ENCODE data around the gene FASTK. TPM values are rescaled to one million over a fixed set of nuclear protein-coding genes. Genes with fewer than 3 reads are reported as not detected.

FASTK gene
- total RNA-seq (2022; extraction: Qiagen RNA extraction; ENCODE audit: low read depth): 58.0 to 84.2 TPM (median 76.7 TPM) in 5 replicates

GRCh38 chr7:151080522-151081169, at the start of gene FASTK:
FASTK (minus strand) TSS chr7:151080809; CDS start chr7:151080766, 43 bp downstream.

GRCh38 chr7:151085691-151086620, 5.3 kb upstream of the FASTK start, which contains the start of gene AGAP3:
AGAP3 (plus strand) TSS chr7:151086475; CDS start chr7:151086742, 267 bp downstream.

GRCh38 chr7:151083071-151083823, 2.6 kb upstream of the FASTK start, which contains the start of gene TMUB1:
TMUB1 (minus strand) TSS chr7:151083493; CDS start chr7:151082563, 930 bp downstream.

GRCh38 chr7:151059367-151060112, 21.1 kb downstream of the FASTK start, which contains the start of gene SLC4A2:
SLC4A2 (plus strand) TSS chr7:151059589; CDS start chr7:151061988, 2,399 bp downstream.

GRCh38 chr7:151057506-151057988, 23.1 kb downstream of the FASTK start, which contains the start of gene CDK5:
CDK5 (minus strand) TSS chr7:151057897; CDS start chr7:151057848, 49 bp downstream.

GRCh38 chr7:151047976-151048815, 32.4 kb downstream of the FASTK start, which contains the start of gene ASIC3:
ASIC3 (plus strand) TSS chr7:151048531; CDS start chr7:151048886, 355 bp downstream.

GRCh38 chr7:151028131-151028947, 52.3 kb downstream of the FASTK start, which contains the start of gene ABCB8:
ABCB8 (plus strand) TSS chr7:151028450; CDS start chr7:151028516, 66 bp downstream.

Other genes with a start within 250 kb of the FASTK start
- gene AOC1, start 228.3 kb downstream of the FASTK start, total RNA-seq (2022; extraction: Qiagen RNA extraction; ENCODE audit: low read depth): not detected in 5 replicates
- gene KCNH2, start 102.5 kb downstream of the FASTK start, total RNA-seq (2022; extraction: Qiagen RNA extraction; ENCODE audit: low read depth): 0.40 to 0.52 TPM (median 0.47 TPM) in 5 replicates
- gene NOS3, start 89.8 kb downstream of the FASTK start, total RNA-seq (2022; extraction: Qiagen RNA extraction; ENCODE audit: low read depth): 0.18 to 0.47 TPM (median 0.34 TPM) in 5 replicates
- gene ATG9B, start 56.3 kb downstream of the FASTK start, total RNA-seq (2022; extraction: Qiagen RNA extraction; ENCODE audit: low read depth): 0.64 to 0.97 TPM (median 0.86 TPM) in 5 replicates
- gene ABCB8, start 52.4 kb downstream of the FASTK start, total RNA-seq (2022; extraction: Qiagen RNA extraction; ENCODE audit: low read depth): 38.3 to 53.5 TPM (median 45.1 TPM) in 5 replicates
- gene ASIC3, start 32.3 kb downstream of the FASTK start, total RNA-seq (2022; extraction: Qiagen RNA extraction; ENCODE audit: low read depth): 7.6 to 12.8 TPM (median 10.2 TPM) in 5 replicates
- 32.3 to 35.2 TPM (median 33.4 TPM) in 5 replicates for gene CDK5, start 22.9 kb downstream of the FASTK start, total RNA-seq (2022; extraction: Qiagen RNA extraction; ENCODE audit: low read depth)
- gene SLC4A2, start 21.2 kb downstream of the FASTK start, total RNA-seq (2022; extraction: Qiagen RNA extraction; ENCODE audit: low read depth): 195 to 312 TPM (median 291 TPM) in 5 replicates
- gene TMUB1, start 2.7 kb upstream of the FASTK start, total RNA-seq (2022; extraction: Qiagen RNA extraction; ENCODE audit: low read depth): 35.5 to 58.8 TPM (median 56.8 TPM) in 5 replicates
- gene AGAP3, start 5.7 kb upstream of the FASTK start, total RNA-seq (2022; extraction: Qiagen RNA extraction; ENCODE audit: low read depth): 54.6 to 71.6 TPM (median 67.0 TPM) in 5 replicates
- gene GBX1, start 86.9 kb upstream of the FASTK start, total RNA-seq (2022; extraction: Qiagen RNA extraction; ENCODE audit: low read depth): not detected in 5 replicates
- not detected in 5 replicates for gene ASB10, start 106.4 kb upstream of the FASTK start, total RNA-seq (2022; extraction: Qiagen RNA extraction; ENCODE audit: low read depth)
- not detected in 5 replicates for gene H2BK1, start 129.7 kb upstream of the FASTK start, total RNA-seq (2022; extraction: Qiagen RNA extraction; ENCODE audit: low read depth)
- 69.2 to 73.0 TPM (median 70.1 TPM) in 5 replicates for gene ABCF2, start 146.4 kb upstream of the FASTK start, total RNA-seq (2022; extraction: Qiagen RNA extraction; ENCODE audit: low read depth)
- 39.4 to 53.0 TPM (median 48.5 TPM) in 5 replicates for gene CHPF2, start 151.7 kb upstream of the FASTK start, total RNA-seq (2022; extraction: Qiagen RNA extraction; ENCODE audit: low read depth)
- 8.9 to 12.0 TPM (median 11.2 TPM) in 5 replicates for gene SMARCD3, start 167.9 kb upstream of the FASTK start, total RNA-seq (2022; extraction: Qiagen RNA extraction; ENCODE audit: low read depth)